NT2/D1 (cell line): ENCODE data around the gene GAB1.

Source experiments
- DNase-seq: peaks from one replicate; pipeline ENCODE4 v3.0.0-alpha.2; 2011; ENCODE audit warnings: low read depth, low spot score
- H3K27me3 ChIP-seq: 2 replicates; pipeline ENCODE4 v1.6.0; 2011; ENCODE audit warnings: mild to moderate bottlenecking; ENCODE audit not compliant: insufficient read length, insufficient read depth
- H3K36me3 ChIP-seq: 2 replicates; pipeline ENCODE4 v1.6.1; 2011; ENCODE audit warnings: mild to moderate bottlenecking, low read length, mixed read lengths; ENCODE audit not compliant: insufficient read depth, insufficient read length
- H3K4me1 ChIP-seq: 2 replicates; pipeline ENCODE4 v1.5.1; 2011; ENCODE audit not compliant: insufficient read depth, insufficient read length
- H3K4me3 ChIP-seq: 2 replicates; pipeline ENCODE4 v1.5.1; 2011; ENCODE audit warnings: low read depth; ENCODE audit not compliant: insufficient read length
- H3K9ac ChIP-seq: 2 replicates; pipeline ENCODE4 v1.6.0; 2011; ENCODE audit warnings: low read depth; ENCODE audit not compliant: insufficient read length
- H3K9me3 ChIP-seq: 2 replicates; pipeline ENCODE4 v1.5.1; 2011; ENCODE audit warnings: mild to moderate bottlenecking, low read length; ENCODE audit not compliant: insufficient read depth
- SUZ12 ChIP-seq: IDR thresholded peaks from 2 replicates; pipeline ENCODE4 v1.6.1; 2011; ENCODE audit not compliant: insufficient read length, insufficient read depth; ENCODE audit errors: extremely low read depth
- YY1 ChIP-seq: IDR thresholded peaks from 2 replicates; pipeline ENCODE4 v1.6.1; 2011; ENCODE audit not compliant: insufficient read length, insufficient read depth
- ZNF274 ChIP-seq: IDR thresholded peaks from 2 replicates; pipeline ENCODE4 v1.6.1; 2011; ENCODE audit warnings: mild to moderate bottlenecking, low read depth, low read length

GAB1 gene

GRCh38 chr4:143382596-143382995 is 45.9 kb downstream of the GAB1 start:
- no peaks in the 10 kb centered on the region; the same call in 1 of the 2 replicates for H3K9me3 ChIP-seq
- no peaks in the 10 kb centered on the region for H3K27me3 ChIP-seq
- TF ChIP-seq ZNF274 (no peak), YY1 (no peak), SUZ12 (no peak)
- H3K4me1 ChIP-seq = no peaks in the 10 kb centered on the region
- no peaks in the 10 kb centered on the region for H3K36me3 ChIP-seq
- no peak for DNase-seq
- H3K9ac ChIP-seq = no peak overlapping the region
- no peak overlapping the region for H3K4me3 ChIP-seq

- no peak for TF ChIP-seq ZNF274
- no peak for TF ChIP-seq SUZ12
- no peak for TF ChIP-seq YY1
- Histone ChIP-seq H3K36me3 (no peaks in the 10 kb centered on the region), H3K27me3 (no peaks in the 10 kb centered on the region), H3K4me3 (no peak overlapping the region), H3K9ac (no peak overlapping the region), H3K4me1 (no peaks in the 10 kb centered on the region), H3K9me3 (no peaks in the 10 kb centered on the region; the same call in 1 of the 2 replicates)
- DNase-seq = no peak
Measured at GRCh38 chr4:143383005-143383574, 46.4 kb downstream of the GAB1 start.

GRCh38 chr4:143384381-143384994 is 47.8 kb downstream of the GAB1 start:
- Histone ChIP-seq H3K9ac (no peak overlapping the region), H3K4me1 (no peaks in the 10 kb centered on the region), H3K36me3 (no peaks in the 10 kb centered on the region), H3K4me3 (no peak overlapping the region), H3K9me3 (no peaks in the 10 kb centered on the region; the same call in 1 of the 2 replicates), H3K27me3 (no peaks in the 10 kb centered on the region)
- DNase-seq = no peak
- TF ChIP-seq ZNF274 (no peak), SUZ12 (no peak), YY1 (no peak)

GRCh38 chr4:143386812-143387211 is 50.1 kb downstream of the GAB1 start:
- no peak for DNase-seq
- no peaks in the 10 kb centered on the region; the same call in 1 of the 2 replicates for H3K9me3 ChIP-seq
- TF ChIP-seq YY1 (no peak), ZNF274 (no peak), SUZ12 (no peak)
- H3K4me3 ChIP-seq = no peak overlapping the region
- no peak overlapping the region for H3K9ac ChIP-seq
- no peaks in the 10 kb centered on the region for H3K4me1 ChIP-seq
- no peaks in the 10 kb centered on the region for H3K36me3 ChIP-seq
- H3K27me3 ChIP-seq = no peaks in the 10 kb centered on the region

GRCh38 chr4:143389579-143390195 is 53.0 kb downstream of the GAB1 start:
- no peak for DNase-seq
- no peak overlapping the region for H3K4me3 ChIP-seq
- no peaks in the 10 kb centered on the region for H3K4me1 ChIP-seq
- H3K9ac ChIP-seq = no peak overlapping the region
- no peak for TF ChIP-seq ZNF274
- TF ChIP-seq SUZ12 = no peak
- TF ChIP-seq YY1 = no peak
- no peaks in the 10 kb centered on the region for H3K36me3 ChIP-seq
- H3K9me3 ChIP-seq = no peaks in the 10 kb centered on the region; the same call in 1 of the 2 replicates
- no peaks in the 10 kb centered on the region for H3K27me3 ChIP-seq

- TF ChIP-seq ZNF274 = no peak
- TF ChIP-seq YY1 = no peak
- no peak for TF ChIP-seq SUZ12
- Histone ChIP-seq H3K9me3 (no peaks in the 10 kb centered on the region; the same call in 1 of the 2 replicates), H3K27me3 (no peaks in the 10 kb centered on the region), H3K9ac (no peak overlapping the region), H3K36me3 (no peaks in the 10 kb centered on the region), H3K4me3 (no peak overlapping the region), H3K4me1 (no peaks in the 10 kb centered on the region)
- no peak for DNase-seq
Measured at GRCh38 chr4:143390764-143391163, 54.1 kb downstream of the GAB1 start.

- no peak overlapping the region for H3K9ac ChIP-seq
- TF ChIP-seq YY1 = no peak
- no peak for TF ChIP-seq SUZ12
- TF ChIP-seq ZNF274 = no peak
- H3K27me3 ChIP-seq = no peaks in the 10 kb centered on the region
- H3K4me3 ChIP-seq = no peak overlapping the region
- no peaks in the 10 kb centered on the region for H3K4me1 ChIP-seq
- no peak for DNase-seq
- no peaks in the 10 kb centered on the region for H3K36me3 ChIP-seq
- no peaks in the 10 kb centered on the region for H3K9me3 ChIP-seq
Measured at GRCh38 chr4:143391261-143391660, 54.6 kb downstream of the GAB1 start.
